HL-60 (cell line): ENCODE data around the gene JARID2.
A peak's percentile ranks its signal among the peaks of the same experiment; 100 is the strongest.

Experiments used
- DNase-seq, 2 experiments: peaks; one replicate each; pipeline ENCODE4 v3.0.0-alpha.2; 2010 to 2020; ENCODE audit warnings: low read depth in 1 of 2, low spot score in 1 of 2
- H3K27ac ChIP-seq: fragments of 250-450 bp; sonication (Bioruptor Pico); replicated peaks from 2 replicates; pipeline ENCODE4 v1.5.1; 2020; ENCODE audit warnings: mild to moderate bottlenecking, moderate library complexity
- H3K27me3 ChIP-seq: fragments of 250-450 bp; sonication (Bioruptor Pico); 2 replicates; pipeline ENCODE4 v1.5.1; 2021; ENCODE audit warnings: mild to moderate bottlenecking, moderate library complexity; ENCODE audit not compliant: insufficient read depth, poor library complexity, severe bottlenecking
- H3K4me3 ChIP-seq: replicated peaks from 2 replicates; pipeline ENCODE4 v1.5.1; 2011; ENCODE audit warnings: mild to moderate bottlenecking, control low read depth, low read length; ENCODE audit not compliant: insufficient read depth
- GABPA ChIP-seq: IDR thresholded peaks from 2 replicates; pipeline ENCODE4 v1.6.1; 2012; ENCODE audit warnings: low read depth
- POLR2AphosphoS5 ChIP-seq: IDR thresholded peaks from 2 replicates; pipeline ENCODE4 v1.6.1; 2012; ENCODE audit warnings: low read depth
- SPI1 ChIP-seq: IDR thresholded peaks from 2 replicates; pipeline ENCODE4 v1.6.1; 2012; ENCODE audit warnings: low read depth, mild to moderate bottlenecking, borderline replicate concordance
- TF ChIP-seq, protein P1 (sequence below): IDR thresholded peaks from one replicate; pipeline ENCODE4 v1.5.1; 2011; ENCODE audit warnings: low read length, control low read depth, inconsistent platforms; ENCODE audit not compliant: insufficient read depth
- TF ChIP-seq, protein P2 (sequence below): IDR thresholded peaks from 2 replicates; pipeline ENCODE4 v1.6.1; 2012; ENCODE audit warnings: low read depth; ENCODE audit not compliant: insufficient replicate concordance

JARID2 gene

DNA sequence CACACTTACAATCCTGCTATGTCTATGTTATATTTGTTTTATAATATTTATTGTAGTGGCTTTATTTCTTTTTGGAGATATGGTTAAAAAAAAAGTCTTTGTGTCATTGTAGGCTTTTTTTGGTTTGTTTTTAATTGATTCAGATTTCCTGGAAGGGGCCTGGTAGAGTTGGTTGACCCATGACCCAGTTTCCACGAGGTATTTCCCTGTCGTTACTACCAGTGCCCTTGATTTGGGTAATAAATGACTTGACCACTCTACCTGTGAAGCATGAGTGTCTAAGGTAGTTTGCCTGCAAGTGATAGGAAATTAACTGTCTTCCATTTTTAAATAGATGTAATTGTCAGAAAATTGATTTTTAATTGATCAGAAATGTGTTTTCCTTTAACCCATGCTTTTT is 121.0 kb downstream of the JARID2 start:
- H3K27me3 ChIP-seq, result no peaks in the 10 kb centered on the region
- TF ChIP-seq, protein P1, sequence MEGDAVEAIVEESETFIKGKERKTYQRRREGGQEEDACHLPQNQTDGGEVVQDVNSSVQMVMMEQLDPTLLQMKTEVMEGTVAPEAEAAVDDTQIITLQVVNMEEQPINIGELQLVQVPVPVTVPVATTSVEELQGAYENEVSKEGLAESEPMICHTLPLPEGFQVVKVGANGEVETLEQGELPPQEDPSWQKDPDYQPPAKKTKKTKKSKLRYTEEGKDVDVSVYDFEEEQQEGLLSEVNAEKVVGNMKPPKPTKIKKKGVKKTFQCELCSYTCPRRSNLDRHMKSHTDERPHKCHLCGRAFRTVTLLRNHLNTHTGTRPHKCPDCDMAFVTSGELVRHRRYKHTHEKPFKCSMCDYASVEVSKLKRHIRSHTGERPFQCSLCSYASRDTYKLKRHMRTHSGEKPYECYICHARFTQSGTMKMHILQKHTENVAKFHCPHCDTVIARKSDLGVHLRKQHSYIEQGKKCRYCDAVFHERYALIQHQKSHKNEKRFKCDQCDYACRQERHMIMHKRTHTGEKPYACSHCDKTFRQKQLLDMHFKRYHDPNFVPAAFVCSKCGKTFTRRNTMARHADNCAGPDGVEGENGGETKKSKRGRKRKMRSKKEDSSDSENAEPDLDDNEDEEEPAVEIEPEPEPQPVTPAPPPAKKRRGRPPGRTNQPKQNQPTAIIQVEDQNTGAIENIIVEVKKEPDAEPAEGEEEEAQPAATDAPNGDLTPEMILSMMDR, result no peak
- TF ChIP-seq GABPA (no peak), POLR2AphosphoS5 (no peak), SPI1 (no peak)
- TF ChIP-seq, protein P2, sequence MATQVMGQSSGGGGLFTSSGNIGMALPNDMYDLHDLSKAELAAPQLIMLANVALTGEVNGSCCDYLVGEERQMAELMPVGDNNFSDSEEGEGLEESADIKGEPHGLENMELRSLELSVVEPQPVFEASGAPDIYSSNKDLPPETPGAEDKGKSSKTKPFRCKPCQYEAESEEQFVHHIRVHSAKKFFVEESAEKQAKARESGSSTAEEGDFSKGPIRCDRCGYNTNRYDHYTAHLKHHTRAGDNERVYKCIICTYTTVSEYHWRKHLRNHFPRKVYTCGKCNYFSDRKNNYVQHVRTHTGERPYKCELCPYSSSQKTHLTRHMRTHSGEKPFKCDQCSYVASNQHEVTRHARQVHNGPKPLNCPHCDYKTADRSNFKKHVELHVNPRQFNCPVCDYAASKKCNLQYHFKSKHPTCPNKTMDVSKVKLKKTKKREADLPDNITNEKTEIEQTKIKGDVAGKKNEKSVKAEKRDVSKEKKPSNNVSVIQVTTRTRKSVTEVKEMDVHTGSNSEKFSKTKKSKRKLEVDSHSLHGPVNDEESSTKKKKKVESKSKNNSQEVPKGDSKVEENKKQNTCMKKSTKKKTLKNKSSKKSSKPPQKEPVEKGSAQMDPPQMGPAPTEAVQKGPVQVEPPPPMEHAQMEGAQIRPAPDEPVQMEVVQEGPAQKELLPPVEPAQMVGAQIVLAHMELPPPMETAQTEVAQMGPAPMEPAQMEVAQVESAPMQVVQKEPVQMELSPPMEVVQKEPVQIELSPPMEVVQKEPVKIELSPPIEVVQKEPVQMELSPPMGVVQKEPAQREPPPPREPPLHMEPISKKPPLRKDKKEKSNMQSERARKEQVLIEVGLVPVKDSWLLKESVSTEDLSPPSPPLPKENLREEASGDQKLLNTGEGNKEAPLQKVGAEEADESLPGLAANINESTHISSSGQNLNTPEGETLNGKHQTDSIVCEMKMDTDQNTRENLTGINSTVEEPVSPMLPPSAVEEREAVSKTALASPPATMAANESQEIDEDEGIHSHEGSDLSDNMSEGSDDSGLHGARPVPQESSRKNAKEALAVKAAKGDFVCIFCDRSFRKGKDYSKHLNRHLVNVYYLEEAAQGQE, result no peak
- no peak overlapping the region for H3K27ac ChIP-seq
- no peak overlapping the region for H3K4me3 ChIP-seq
- DNase-seq, result no peak

DNA sequence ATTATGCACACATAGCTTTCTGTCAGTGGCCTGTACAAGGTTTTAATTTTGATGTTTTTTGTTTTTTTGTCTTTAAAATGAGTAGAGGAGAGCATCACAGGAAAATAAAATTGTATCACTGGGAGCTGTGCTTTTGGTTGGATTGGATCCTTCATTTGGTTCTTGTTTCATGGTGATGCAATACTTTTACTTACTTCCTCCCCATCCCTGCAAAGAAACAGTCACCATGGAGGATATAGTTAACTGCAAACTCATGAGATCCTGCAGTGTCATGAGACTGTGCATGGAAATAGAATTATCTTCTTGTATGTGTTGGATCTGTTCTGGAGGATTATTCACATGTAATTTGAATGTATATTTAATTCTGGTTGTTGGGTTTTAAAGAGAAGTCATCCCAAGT is 122.3 kb downstream of the JARID2 start:
- Histone ChIP-seq H3K27me3 (no peaks in the 10 kb centered on the region), H3K27ac (peak overlapping the region; percentile 30), H3K4me3 (no peak overlapping the region)
- peak; percentile 44 to 51 for DNase-seq
- TF ChIP-seq POLR2AphosphoS5 (no peak; the same call in 1 of the 2 replicates), GABPA (no peak), SPI1 (peak; percentile 75; the same call in 1 of the 2 replicates)

DNA sequence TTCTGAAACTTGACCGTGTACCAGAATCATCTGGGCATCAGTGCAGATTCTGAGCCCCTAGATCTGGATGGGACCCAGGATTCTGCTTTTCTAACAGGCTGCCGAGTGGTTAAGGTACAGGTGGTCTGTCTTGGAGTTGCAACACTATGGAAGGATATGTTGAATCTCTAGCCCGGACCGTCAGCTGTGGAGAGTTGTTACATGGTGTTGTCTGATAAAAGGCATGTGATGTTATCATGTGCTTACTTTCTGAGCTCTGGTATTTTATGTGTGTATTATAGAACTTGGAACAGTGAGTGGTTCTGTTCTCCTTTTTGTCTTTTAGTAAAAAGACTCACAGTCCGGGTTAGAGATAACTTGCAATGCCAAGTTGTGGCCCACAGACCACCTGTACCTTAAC is 123.0 kb downstream of the JARID2 start:
- TF ChIP-seq SPI1, result no peak
- TF ChIP-seq, protein P2, result no peak
- TF ChIP-seq POLR2AphosphoS5, result no peak
- TF ChIP-seq GABPA, result no peak
- TF ChIP-seq, protein P1, result no peak
- H3K4me3 ChIP-seq, result no peak overlapping the region
- DNase-seq, result no peak
- H3K27me3 ChIP-seq, result no peaks in the 10 kb centered on the region
- H3K27ac ChIP-seq, result peak overlapping the region; percentile 30

DNA sequence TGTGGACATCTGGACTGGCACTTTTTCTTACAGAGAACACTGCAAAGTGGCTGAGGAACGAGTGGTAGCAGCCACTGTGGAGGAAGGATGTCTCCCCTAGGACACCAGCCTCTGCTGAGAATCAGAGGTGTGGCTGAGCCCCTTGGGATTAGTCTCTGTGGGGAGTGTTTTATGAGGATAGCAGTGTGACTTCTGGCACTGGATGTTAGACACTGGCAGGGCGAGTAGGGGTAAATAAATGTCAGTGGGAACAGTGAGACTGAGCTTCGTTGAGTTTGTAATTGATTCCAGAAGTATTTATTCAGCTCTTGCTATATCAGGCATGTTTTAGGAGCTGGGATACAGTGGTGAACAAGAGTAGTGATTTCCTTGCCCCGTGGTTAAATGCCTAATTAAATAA is 124.0 kb downstream of the JARID2 start:
- DNase-seq, result no peak
- TF ChIP-seq GABPA (no peak), SPI1 (no peak), POLR2AphosphoS5 (no peak)
- TF ChIP-seq, protein P1, result no peak
- TF ChIP-seq, protein P2, result no peak
- H3K27ac ChIP-seq, result no peak overlapping the region

More for the DNA sequence above, 124.0 kb downstream of the JARID2 start:
- no peaks in the 10 kb centered on the region for H3K27me3 ChIP-seq
- no peak overlapping the region for H3K4me3 ChIP-seq
